A549 (cell line): Measurements from ENCODE around the gene MLC1.

Experiments
- CHD4 ChIP-seq: fragments of 200-600 bp; sonication (generic); IDR thresholded peaks from 2 replicates; pipeline ENCODE4 v1.6.1; 2016; ENCODE audit warnings: antibody characterized with exemption, mild to moderate bottlenecking, borderline replicate concordance
- EHF ChIP-seq: fragments of 250-450 bp; sonication (Bioruptor Pico); IDR thresholded peaks from 2 replicates; pipeline ENCODE4 v1.5.0; 2020; ENCODE audit warnings: mild to moderate bottlenecking
- MAFK ChIP-seq: fragments of 450-650 bp; IDR thresholded peaks from 2 replicates; pipeline ENCODE4 v1.6.1; 2014; ENCODE audit not compliant: partially characterized antibody
- MYC ChIP-seq: IDR thresholded peaks from 2 replicates; pipeline ENCODE4 v1.6.1; 2012; ENCODE audit warnings: mild to moderate bottlenecking, inconsistent platforms, low read length, improper control_type of control experiment, borderline replicate concordance
- POLR2A ChIP-seq: IDR thresholded peaks from 2 replicates; pipeline ENCODE4 v1.6.1; 2012; ENCODE audit warnings: mild to moderate bottlenecking, low read length
- POLR2AphosphoS2 ChIP-seq: conservative IDR thresholded peaks from 2 replicates; pipeline ENCODE4 v1.6.1; 2012; ENCODE audit warnings: low read length, improper control_type of control experiment, inconsistent platforms
- SMC3 ChIP-seq: fragments of >200 bp; sonication (Bioruptor Twin); formaldehyde crosslinking; IDR thresholded peaks from 3 replicates; pipeline ENCODE4 v1.6.1; 2018; ENCODE audit warnings: inconsistent platforms
- TF ChIP-seq, protein P1 (sequence below): fragments of >200 bp; sonication (Bioruptor Twin); formaldehyde crosslinking; IDR thresholded peaks from 3 replicates; pipeline ENCODE4 v1.5.1; 2016
- TF ChIP-seq, protein P2 (sequence below): fragments of 450-650 bp; IDR thresholded peaks from 2 replicates; pipeline ENCODE4 v1.6.1; 2014; ENCODE audit warnings: antibody characterized with exemption
- TF ChIP-seq, protein P3 (sequence below): fragments of 200-600 bp; sonication (generic); IDR thresholded peaks from 2 replicates; pipeline ENCODE4 v1.6.1; 2016; ENCODE audit warnings: antibody characterized with exemption, mild to moderate bottlenecking, moderate library complexity
- TF ChIP-seq, protein P4 (sequence below): IDR thresholded peaks from 2 replicates; pipeline ENCODE4 v1.6.1; 2012
- TF ChIP-seq, protein P5 (sequence below): fragments of >200 bp; sonication (Bioruptor Twin); formaldehyde crosslinking; IDR thresholded peaks from 3 replicates; pipeline ENCODE4 v1.6.1; 2016

DNA sequence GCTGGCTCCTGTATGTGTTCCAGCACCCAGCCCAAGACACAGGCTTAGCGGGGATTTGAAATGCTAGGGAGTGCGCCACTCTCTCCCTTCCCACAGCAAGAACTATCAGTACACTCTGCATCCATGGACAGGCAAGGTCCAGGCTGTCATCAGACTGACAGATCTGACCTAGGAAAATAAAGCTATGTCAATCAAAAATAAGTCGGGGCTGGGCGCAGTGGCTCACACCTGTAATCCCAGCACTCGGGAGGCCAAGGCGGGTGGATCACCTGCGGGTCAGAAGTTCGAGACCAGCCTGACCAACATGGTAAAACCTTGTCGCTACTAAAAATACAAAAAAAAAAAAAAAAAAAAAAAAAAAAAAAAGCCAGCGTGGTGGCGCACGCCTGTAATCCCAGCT lies 2.9 kb upstream of the MLC1 start:
- TF ChIP-seq, protein P1, sequence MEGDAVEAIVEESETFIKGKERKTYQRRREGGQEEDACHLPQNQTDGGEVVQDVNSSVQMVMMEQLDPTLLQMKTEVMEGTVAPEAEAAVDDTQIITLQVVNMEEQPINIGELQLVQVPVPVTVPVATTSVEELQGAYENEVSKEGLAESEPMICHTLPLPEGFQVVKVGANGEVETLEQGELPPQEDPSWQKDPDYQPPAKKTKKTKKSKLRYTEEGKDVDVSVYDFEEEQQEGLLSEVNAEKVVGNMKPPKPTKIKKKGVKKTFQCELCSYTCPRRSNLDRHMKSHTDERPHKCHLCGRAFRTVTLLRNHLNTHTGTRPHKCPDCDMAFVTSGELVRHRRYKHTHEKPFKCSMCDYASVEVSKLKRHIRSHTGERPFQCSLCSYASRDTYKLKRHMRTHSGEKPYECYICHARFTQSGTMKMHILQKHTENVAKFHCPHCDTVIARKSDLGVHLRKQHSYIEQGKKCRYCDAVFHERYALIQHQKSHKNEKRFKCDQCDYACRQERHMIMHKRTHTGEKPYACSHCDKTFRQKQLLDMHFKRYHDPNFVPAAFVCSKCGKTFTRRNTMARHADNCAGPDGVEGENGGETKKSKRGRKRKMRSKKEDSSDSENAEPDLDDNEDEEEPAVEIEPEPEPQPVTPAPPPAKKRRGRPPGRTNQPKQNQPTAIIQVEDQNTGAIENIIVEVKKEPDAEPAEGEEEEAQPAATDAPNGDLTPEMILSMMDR = no peak
- TF ChIP-seq, protein P2, sequence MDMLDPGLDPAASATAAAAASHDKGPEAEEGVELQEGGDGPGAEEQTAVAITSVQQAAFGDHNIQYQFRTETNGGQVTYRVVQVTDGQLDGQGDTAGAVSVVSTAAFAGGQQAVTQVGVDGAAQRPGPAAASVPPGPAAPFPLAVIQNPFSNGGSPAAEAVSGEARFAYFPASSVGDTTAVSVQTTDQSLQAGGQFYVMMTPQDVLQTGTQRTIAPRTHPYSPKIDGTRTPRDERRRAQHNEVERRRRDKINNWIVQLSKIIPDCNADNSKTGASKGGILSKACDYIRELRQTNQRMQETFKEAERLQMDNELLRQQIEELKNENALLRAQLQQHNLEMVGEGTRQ = no peak
- TF ChIP-seq, protein P3, sequence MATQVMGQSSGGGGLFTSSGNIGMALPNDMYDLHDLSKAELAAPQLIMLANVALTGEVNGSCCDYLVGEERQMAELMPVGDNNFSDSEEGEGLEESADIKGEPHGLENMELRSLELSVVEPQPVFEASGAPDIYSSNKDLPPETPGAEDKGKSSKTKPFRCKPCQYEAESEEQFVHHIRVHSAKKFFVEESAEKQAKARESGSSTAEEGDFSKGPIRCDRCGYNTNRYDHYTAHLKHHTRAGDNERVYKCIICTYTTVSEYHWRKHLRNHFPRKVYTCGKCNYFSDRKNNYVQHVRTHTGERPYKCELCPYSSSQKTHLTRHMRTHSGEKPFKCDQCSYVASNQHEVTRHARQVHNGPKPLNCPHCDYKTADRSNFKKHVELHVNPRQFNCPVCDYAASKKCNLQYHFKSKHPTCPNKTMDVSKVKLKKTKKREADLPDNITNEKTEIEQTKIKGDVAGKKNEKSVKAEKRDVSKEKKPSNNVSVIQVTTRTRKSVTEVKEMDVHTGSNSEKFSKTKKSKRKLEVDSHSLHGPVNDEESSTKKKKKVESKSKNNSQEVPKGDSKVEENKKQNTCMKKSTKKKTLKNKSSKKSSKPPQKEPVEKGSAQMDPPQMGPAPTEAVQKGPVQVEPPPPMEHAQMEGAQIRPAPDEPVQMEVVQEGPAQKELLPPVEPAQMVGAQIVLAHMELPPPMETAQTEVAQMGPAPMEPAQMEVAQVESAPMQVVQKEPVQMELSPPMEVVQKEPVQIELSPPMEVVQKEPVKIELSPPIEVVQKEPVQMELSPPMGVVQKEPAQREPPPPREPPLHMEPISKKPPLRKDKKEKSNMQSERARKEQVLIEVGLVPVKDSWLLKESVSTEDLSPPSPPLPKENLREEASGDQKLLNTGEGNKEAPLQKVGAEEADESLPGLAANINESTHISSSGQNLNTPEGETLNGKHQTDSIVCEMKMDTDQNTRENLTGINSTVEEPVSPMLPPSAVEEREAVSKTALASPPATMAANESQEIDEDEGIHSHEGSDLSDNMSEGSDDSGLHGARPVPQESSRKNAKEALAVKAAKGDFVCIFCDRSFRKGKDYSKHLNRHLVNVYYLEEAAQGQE = no peak
- TF ChIP-seq POLR2A (no peak), MYC (no peak), MAFK (no peak), SMC3 (no peak), POLR2AphosphoS2 (no peak), EHF (CRISPR knock-in tag) (no peak), CHD4 (no peak)
- TF ChIP-seq, protein P4, sequence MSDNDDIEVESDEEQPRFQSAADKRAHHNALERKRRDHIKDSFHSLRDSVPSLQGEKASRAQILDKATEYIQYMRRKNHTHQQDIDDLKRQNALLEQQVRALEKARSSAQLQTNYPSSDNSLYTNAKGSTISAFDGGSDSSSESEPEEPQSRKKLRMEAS = no peak
- TF ChIP-seq, protein P5, sequence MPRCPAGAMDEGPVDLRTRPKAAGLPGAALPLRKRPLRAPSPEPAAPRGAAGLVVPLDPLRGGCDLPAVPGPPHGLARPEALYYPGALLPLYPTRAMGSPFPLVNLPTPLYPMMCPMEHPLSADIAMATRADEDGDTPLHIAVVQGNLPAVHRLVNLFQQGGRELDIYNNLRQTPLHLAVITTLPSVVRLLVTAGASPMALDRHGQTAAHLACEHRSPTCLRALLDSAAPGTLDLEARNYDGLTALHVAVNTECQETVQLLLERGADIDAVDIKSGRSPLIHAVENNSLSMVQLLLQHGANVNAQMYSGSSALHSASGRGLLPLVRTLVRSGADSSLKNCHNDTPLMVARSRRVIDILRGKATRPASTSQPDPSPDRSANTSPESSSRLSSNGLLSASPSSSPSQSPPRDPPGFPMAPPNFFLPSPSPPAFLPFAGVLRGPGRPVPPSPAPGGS = no peak
